WI38 (cell line): Measurements from ENCODE around the gene TAF8.

ENCODE experiments used
- H3K4me3 ChIP-seq: 2 replicates; pipeline ENCODE4 v1.5.1; 2011; ENCODE audit warnings: low read depth, mild to moderate bottlenecking, control low read depth, low read length
- CTCF ChIP-seq: IDR thresholded peaks from 2 replicates; pipeline ENCODE4 v1.5.1; 2012; ENCODE audit warnings: low read depth, mild to moderate bottlenecking, control low read depth, low read length

Gene TAF8

GRCh38 chr6:42047790-42048405 is 2.4 kb upstream of the TAF8 start:
- H3K4me3 ChIP-seq: peak overlapping the region; percentile 62
- TF ChIP-seq CTCF: no peak

DNA sequence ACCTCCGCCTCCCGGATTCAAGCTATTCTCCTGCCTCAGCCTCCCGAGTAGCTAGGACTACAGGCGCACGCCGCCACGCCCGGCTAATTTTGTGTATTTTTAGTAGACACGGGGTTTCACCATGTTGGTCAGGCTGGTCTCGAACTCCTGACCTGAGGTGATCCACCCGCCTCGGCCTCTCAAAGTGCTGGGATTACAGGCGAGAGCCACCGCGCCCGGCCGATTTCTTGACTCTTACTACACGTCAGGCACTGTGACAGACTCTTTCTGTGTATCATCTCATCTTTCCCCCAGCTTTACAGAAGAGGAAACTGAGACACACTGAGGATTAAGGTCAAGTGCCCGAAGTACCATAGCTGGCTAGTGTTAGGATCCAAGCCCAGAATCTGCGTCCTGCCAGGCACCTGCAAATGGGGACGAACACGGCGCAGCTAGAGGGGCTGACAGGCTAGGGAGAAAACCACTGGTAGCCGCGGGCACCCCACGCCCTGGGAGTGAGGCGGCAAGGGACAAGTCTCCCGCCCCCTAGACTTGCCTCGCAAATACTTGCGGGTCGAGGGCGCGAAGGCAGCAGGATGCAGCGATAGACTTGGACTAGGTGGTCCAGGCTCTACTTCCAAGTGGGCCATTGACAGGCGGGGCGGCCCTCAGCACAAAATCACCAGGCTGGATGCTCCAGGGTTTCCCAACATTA is 1.1 kb upstream of the TAF8 start:
- TF ChIP-seq CTCF: no peak
- H3K4me3 ChIP-seq: peak overlapping the region; percentile 62

DNA sequence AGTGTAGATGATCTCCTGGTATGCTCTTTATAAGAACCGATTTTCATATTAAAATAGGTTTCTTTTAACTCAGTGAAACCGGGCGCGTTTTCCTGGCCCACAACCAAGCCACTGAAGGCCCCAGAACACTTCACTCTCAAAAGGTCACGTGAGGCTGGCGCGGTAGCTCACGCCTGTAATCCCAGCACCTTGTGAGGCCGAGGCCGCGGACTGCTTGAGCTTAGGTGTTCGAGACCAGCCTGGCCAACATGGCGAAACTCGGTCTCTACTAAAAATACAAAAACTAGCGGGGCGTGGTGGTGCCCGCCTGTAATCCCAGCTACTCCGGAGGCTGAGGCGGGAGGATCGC is 402 bp upstream of the TAF8 start:
- H3K4me3 ChIP-seq: peak overlapping the region; percentile 73
- no peak for TF ChIP-seq CTCF

DNA sequence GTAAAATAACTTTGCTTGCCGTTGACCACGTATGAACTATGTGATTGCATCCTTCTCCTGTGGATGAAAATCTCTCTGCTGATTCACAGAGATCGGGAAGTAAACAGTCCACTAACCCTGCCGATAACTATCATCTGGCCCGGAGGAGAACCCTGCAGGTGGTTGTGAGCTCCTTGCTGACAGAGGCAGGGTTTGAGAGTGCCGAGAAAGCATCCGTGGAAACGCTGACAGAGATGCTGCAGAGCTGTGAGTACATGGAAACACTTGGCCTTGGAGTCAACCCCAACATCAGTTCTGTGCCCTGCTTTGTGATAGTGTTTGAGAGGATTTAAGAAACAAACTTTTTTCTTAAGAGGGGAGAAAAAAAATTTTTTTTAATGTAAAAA is 937 bp downstream of the TAF8 start:
- peak overlapping the region; percentile 73 for H3K4me3 ChIP-seq

GRCh38 chr6:42053601-42054000 is 3.3 kb downstream of the TAF8 start:
- H3K4me3 ChIP-seq: no peak overlapping the region
- TF ChIP-seq CTCF: no peak

More for the DNA sequence above, 937 bp downstream of the TAF8 start:
- TF ChIP-seq CTCF: no peak

DNA sequence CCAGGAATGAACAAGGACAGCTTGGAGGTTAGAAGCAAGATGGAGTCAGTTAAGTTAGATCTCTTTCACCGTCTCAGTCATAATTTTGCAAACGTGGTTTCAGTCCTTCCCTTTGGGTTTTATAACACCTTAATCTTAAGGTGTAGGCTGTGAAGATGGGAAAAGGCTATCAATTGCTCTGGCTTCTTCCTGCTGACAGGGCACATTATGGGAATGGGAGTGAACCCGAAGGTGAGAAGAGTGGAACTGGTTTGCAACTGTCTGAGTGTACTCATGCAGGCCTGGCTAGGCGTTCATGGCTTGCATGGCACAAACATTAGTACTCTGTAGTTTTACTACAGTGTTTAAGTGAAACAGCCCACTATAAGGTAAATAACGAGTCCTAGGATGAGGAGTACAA is 9.4 kb downstream of the TAF8 start:
- H3K4me3 ChIP-seq: no peak overlapping the region
- no peak for TF ChIP-seq CTCF

DNA sequence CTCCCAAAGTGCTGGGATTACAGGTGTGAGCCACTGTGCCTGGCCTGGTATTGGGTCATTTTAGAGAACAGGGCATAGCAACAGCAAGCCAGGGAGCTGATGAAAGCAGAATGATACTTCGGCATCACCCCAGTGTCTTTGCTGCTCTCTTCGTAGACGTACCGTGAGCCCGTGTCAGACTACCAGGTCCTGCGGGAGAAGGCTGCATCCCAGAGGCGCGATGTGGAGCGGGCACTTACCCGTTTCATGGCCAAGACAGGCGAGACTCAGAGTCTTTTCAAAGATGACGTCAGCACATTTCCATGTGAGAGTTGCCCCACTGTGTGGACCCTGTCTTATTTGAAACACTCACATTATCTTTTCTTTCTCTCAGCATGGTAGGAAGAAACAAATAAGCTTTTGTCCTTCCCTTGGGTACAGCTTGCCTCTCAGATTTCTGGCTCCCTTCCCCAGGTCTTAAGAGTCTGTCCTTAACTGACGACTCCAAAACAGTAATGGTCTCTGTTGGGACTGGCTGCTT is 15.9 kb downstream of the TAF8 start:
- TF ChIP-seq CTCF: no peak
- no peak overlapping the region for H3K4me3 ChIP-seq
